Liver (tissue), 9 donors: ENCODE measurements around the gene SEMA3E. TPM values are rescaled to one million over a fixed set of nuclear protein-coding genes. Genes with fewer than 3 reads are reported as not detected.
"Not testable (repeated sequence)": the region's sequence is repeated elsewhere in the genome, so short reads cannot be mapped to it uniquely, and the experiment has no call there.

ENCODE experiments used
- DNase-seq: peaks from one replicate; pipeline ENCODE4 v3.0.0-alpha.2; 2017; ENCODE audit warnings: low spot score
- H3K27ac ChIP-seq, 2 donors: one replicate each; pipeline ENCODE4 v1.7.0; 2013; ENCODE audit warnings: inconsistent platforms in 2 of 2, low read length in 2 of 2, control low read depth in 1 of 2, low read depth in 1 of 2, mild to moderate bottlenecking in 1 of 2
- H3K27me3 ChIP-seq, 4 donors: one replicate each; pipeline versions ENCODE4 v1.6.1 to v1.7.0; 2013; ENCODE audit warnings: low read length in 3 of 4, inconsistent platforms in 1 of 4, mild to moderate bottlenecking in 1 of 4, moderate library complexity in 1 of 4; ENCODE audit not compliant: control insufficient read depth in 4 of 4, insufficient read depth in 4 of 4
- H3K36me3 ChIP-seq, 4 donors: one replicate each; pipeline versions ENCODE4 v1.6.1 to v1.7.0; 2013; ENCODE audit warnings: low read length in 3 of 4, mild to moderate bottlenecking in 3 of 4, low read depth in 1 of 4, moderate library complexity in 1 of 4; ENCODE audit not compliant: control insufficient read depth in 4 of 4, insufficient read depth in 3 of 4
- H3K4me1 ChIP-seq, 4 donors: one replicate each; pipeline versions ENCODE4 v1.6.1 to v1.7.0; 2013; ENCODE audit warnings: low read length in 3 of 4, mild to moderate bottlenecking in 3 of 4, moderate library complexity in 1 of 4; ENCODE audit not compliant: control insufficient read depth in 4 of 4, insufficient read depth in 4 of 4
- H3K4me3 ChIP-seq, 3 donors: one replicate each; pipeline versions ENCODE4 v1.6.1 to v1.7.0; 2013; ENCODE audit warnings: low read length in 3 of 3, control low read depth in 1 of 3, low read depth in 1 of 3, mild to moderate bottlenecking in 1 of 3
- H3K9ac ChIP-seq, 2 donors: one replicate each; pipeline ENCODE4 v1.7.0; 2013; ENCODE audit warnings: low read length in 2 of 2, mild to moderate bottlenecking in 2 of 2, moderate library complexity in 2 of 2, control low read depth in 1 of 2, low read depth in 1 of 2
- H3K9me3 ChIP-seq, 4 donors: one replicate each; pipeline versions ENCODE4 v1.6.1 to v1.7.0; 2013; ENCODE audit warnings: low read length in 3 of 4; ENCODE audit not compliant: control insufficient read depth in 4 of 4
- ATF3 ChIP-seq: IDR thresholded peaks from 2 replicates; pipeline ENCODE4 v1.6.1; 2016; ENCODE audit warnings: antibody characterized with exemption
- EGR1 ChIP-seq, 2 donors: IDR thresholded peaks; 2 replicates each; pipeline ENCODE4 v1.6.1; 2016 to 2018; ENCODE audit warnings: antibody characterized with exemption in 2 of 2, low read depth in 2 of 2
- FOXA1 ChIP-seq: IDR thresholded peaks from 2 replicates; pipeline ENCODE4 v1.6.1; 2016; ENCODE audit warnings: antibody characterized with exemption
- FOXA2 ChIP-seq: IDR thresholded peaks from 2 replicates; pipeline ENCODE4 v1.6.1; 2016; ENCODE audit warnings: antibody characterized with exemption
- HNF4A ChIP-seq, 2 donors: conservative IDR thresholded peaks; 2 replicates each; pipeline ENCODE4 v1.6.1; 2016; ENCODE audit warnings: antibody characterized with exemption in 2 of 2, mild to moderate bottlenecking in 2 of 2
- HNF4G ChIP-seq: IDR thresholded peaks from 2 replicates; pipeline ENCODE4 v1.6.1; 2016; ENCODE audit warnings: antibody characterized with exemption
- JUND ChIP-seq, 2 donors: IDR thresholded peaks; 2 replicates each; pipeline ENCODE4 v1.6.1; 2016; ENCODE audit warnings: antibody characterized with exemption in 2 of 2
- NR2F2 ChIP-seq: IDR thresholded peaks from 2 replicates; pipeline ENCODE4 v1.6.1; 2016; ENCODE audit warnings: antibody characterized with exemption
- RAD21 ChIP-seq, 2 donors: IDR thresholded peaks; 2 replicates each; pipeline ENCODE4 v1.6.1; 2016; ENCODE audit warnings: antibody characterized with exemption in 2 of 2, mild to moderate bottlenecking in 2 of 2
- RXRA ChIP-seq, 2 donors: IDR thresholded peaks; 2 replicates each; pipeline ENCODE4 v1.6.1; 2017 to 2018; ENCODE audit warnings: antibody characterized with exemption in 2 of 2, mild to moderate bottlenecking in 1 of 2
- SP1 ChIP-seq: IDR thresholded peaks from 2 replicates; pipeline ENCODE4 v1.6.1; 2018; ENCODE audit warnings: antibody characterized with exemption, mild to moderate bottlenecking
- TAF1 ChIP-seq: conservative IDR thresholded peaks from 2 replicates; pipeline ENCODE4 v1.6.1; 2016; ENCODE audit warnings: antibody characterized with exemption, mild to moderate bottlenecking
- YY1 ChIP-seq: IDR thresholded peaks from 2 replicates; pipeline ENCODE4 v1.6.1; 2016; ENCODE audit warnings: antibody characterized with exemption, mild to moderate bottlenecking
- WGBS: extraction: QIAGEN DNeasy Blood & Tissue Kit; methylation state at CpG from one replicate; pipeline ENCODE4 v1.1.7; 2013; 5-methylcytosine and 5-hydroxymethylcytosine counted together
- polyA plus RNA-seq, 2 donors: library from polyadenylated mRNA; stranded (reverse) in 1 of 2; unstranded in 1 of 2; fragments of 200-250 nt in 1 of 2; fragments of >200 nt in 1 of 2; fragmentation: Nextera tagmentation in 1 of 2; extraction: Ambion mirVana in 1 of 2; gene quantifications; one replicate each; pipeline versions ENCODE4 v1.2.1 to v1.2.3, GENCODE V29; 2013 to 2015
- total RNA-seq, 2 donors: library from RNA; depleted of rRNA; stranded (reverse); fragments of >200 nt; gene quantifications; one replicate each; pipeline ENCODE4 v1.2.3, GENCODE V29; 2014
- TF ChIP-seq, protein P1 (sequence below): fragments of 150-350 bp; IDR thresholded peaks from 2 replicates; pipeline ENCODE4 v1.5.1; 2017; ENCODE audit warnings: improper control_type of control experiment, low read depth, low read length; ENCODE audit not compliant: missing input control
- TF ChIP-seq, protein P2 (sequence below): IDR thresholded peaks from 2 replicates; pipeline ENCODE4 v1.6.1; 2016; ENCODE audit warnings: antibody characterized with exemption
- donor health status: healthy.
- donor health status: healthy.
- donor health status: healthy.
- donor health status: healthy.
- donor health status: healthy.

The SEMA3E gene
- total and polyA plus RNA-seq, 4 donors = 0.20 to 1.2 (median 0.59) TPM; not detected in 1

- TF ChIP-seq NR2F2 (no peak), HNF4A (conservative IDR thresholded peaks at IDR 0.05) (no peak), SP1 (no peak), JUND (IDR thresholded peaks at IDR 0.05) (no peak), TAF1 (no peak), ATF3 (no peak), RAD21 (IDR thresholded peaks at IDR 0.05) (no peak), YY1 (no peak), FOXA2 (no peak), RXRA (IDR thresholded peaks at IDR 0.05) (no peak), EGR1 (IDR thresholded peaks at IDR 0.05; ENCODE audit: low read depth in 2 of 2) (no peak), HNF4G (no peak), FOXA1 (no peak)
- TF ChIP-seq, protein P1, sequence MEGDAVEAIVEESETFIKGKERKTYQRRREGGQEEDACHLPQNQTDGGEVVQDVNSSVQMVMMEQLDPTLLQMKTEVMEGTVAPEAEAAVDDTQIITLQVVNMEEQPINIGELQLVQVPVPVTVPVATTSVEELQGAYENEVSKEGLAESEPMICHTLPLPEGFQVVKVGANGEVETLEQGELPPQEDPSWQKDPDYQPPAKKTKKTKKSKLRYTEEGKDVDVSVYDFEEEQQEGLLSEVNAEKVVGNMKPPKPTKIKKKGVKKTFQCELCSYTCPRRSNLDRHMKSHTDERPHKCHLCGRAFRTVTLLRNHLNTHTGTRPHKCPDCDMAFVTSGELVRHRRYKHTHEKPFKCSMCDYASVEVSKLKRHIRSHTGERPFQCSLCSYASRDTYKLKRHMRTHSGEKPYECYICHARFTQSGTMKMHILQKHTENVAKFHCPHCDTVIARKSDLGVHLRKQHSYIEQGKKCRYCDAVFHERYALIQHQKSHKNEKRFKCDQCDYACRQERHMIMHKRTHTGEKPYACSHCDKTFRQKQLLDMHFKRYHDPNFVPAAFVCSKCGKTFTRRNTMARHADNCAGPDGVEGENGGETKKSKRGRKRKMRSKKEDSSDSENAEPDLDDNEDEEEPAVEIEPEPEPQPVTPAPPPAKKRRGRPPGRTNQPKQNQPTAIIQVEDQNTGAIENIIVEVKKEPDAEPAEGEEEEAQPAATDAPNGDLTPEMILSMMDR = no peak
- TF ChIP-seq, protein P2, sequence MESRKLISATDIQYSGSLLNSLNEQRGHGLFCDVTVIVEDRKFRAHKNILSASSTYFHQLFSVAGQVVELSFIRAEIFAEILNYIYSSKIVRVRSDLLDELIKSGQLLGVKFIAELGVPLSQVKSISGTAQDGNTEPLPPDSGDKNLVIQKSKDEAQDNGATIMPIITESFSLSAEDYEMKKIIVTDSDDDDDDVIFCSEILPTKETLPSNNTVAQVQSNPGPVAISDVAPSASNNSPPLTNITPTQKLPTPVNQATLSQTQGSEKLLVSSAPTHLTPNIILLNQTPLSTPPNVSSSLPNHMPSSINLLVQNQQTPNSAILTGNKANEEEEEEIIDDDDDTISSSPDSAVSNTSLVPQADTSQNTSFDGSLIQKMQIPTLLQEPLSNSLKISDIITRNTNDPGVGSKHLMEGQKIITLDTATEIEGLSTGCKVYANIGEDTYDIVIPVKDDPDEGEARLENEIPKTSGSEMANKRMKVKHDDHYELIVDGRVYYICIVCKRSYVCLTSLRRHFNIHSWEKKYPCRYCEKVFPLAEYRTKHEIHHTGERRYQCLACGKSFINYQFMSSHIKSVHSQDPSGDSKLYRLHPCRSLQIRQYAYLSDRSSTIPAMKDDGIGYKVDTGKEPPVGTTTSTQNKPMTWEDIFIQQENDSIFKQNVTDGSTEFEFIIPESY = no peak
- Histone ChIP-seq H3K9ac (no peak overlapping the region), H3K27me3 (no peaks in the 10 kb centered on the region), H3K36me3 (no peaks in the 10 kb centered on the region), H3K9me3 (no peaks in the 10 kb centered on the region), H3K4me3 (no peak overlapping the region), H3K27ac (no peak overlapping the region), H3K4me1 (no peaks in the 10 kb centered on the region)
- no peak for DNase-seq
- whole genome bisulfite sequencing = 64% methylated on average over 4 of the region's 4 CpGs
These were observed 28.4 kb upstream of the SEMA3E start for GRCh38 chr7:83677180-83677866.

- H3K36me3 ChIP-seq, H3K4me1 ChIP-seq, H3K4me3 ChIP-seq, H3K27ac ChIP-seq, H3K27me3 ChIP-seq, H3K9me3 ChIP-seq, DNase-seq, H3K9ac ChIP-seq: not testable (repeated sequence)
- 96% methylated on average over 28 of the region's 28 CpGs for WGBS
These were observed 24.4 kb upstream of the SEMA3E start for GRCh38 chr7:83673291-83673690.

GRCh38 chr7:83672157-83672556, 23.2 kb upstream of the SEMA3E start:
- Histone ChIP-seq H3K4me1 (no peaks in the 10 kb centered on the region), H3K9ac (no peak overlapping the region), H3K27ac (no peak overlapping the region), H3K4me3 (no peak overlapping the region), H3K36me3 (no peaks in the 10 kb centered on the region), H3K9me3 (no peaks in the 10 kb centered on the region), H3K27me3 (no peaks in the 10 kb centered on the region)
- no peak for DNase-seq
- TF ChIP-seq HNF4G = no peak
- no peak for TF ChIP-seq RAD21 (IDR thresholded peaks at IDR 0.05)
- TF ChIP-seq JUND (IDR thresholded peaks at IDR 0.05) = no peak
- TF ChIP-seq SP1 = no peak
- TF ChIP-seq, protein P2 = no peak
- TF ChIP-seq, protein P1 = no peak
- no peak for TF ChIP-seq HNF4A (conservative IDR thresholded peaks at IDR 0.05)
- TF ChIP-seq FOXA2 = no peak
- 82% methylated on average over 2 of the region's 2 CpGs for WGBS
